GM12878 (cell line): ENCODE data around the gene CTIF. TPM values are rescaled to one million over a fixed set of nuclear protein-coding genes. Genes with fewer than 3 reads are reported as not detected.

Experiments
- ATAC-seq: fragments of 200-7000 bp; cut with Tn5 transposase; 3 replicates; pipeline ENCODE4 v1.9.1; 2020; ENCODE audit warnings: mild to moderate bottlenecking, moderate library complexity
- BruUV-seq: library from RNA; stranded (reverse); fragments of 400-500 nt; replicated peaks from 2 replicates; lab custom pipeline; 2021; lab: Mats Ljungman, UMichigan
- CTCF ChIA-PET: fragments of 300-600 bp; sonication (Branson Sonifier 250); formaldehyde crosslinking; extraction: SDS; loops from one replicate; lab custom pipeline; 2021; ENCODE audit warnings: inconsistent platforms; lab: Yijun Ruan, JAX
- POLR2A ChIA-PET: fragments of 350-600 bp; formaldehyde crosslinking; extraction: SDS; loops from one replicate; lab custom pipeline; 2021; ENCODE audit warnings: inconsistent platforms; lab: Charles Lee
- RAD21 ChIA-PET: fragments of 300-600 bp; sonication (Branson Sonifier 250); formaldehyde crosslinking; loops from one replicate; lab custom pipeline; 2023; ENCODE audit warnings: antibody characterized with exemption; ENCODE audit not compliant: unreplicated experiment; lab: Charles Lee
- SMC1A ChIA-PET: fragments of 300-600 bp; sonication (Branson Sonifier 250); formaldehyde crosslinking; loops from one replicate; lab custom pipeline; 2023; ENCODE audit not compliant: unreplicated experiment, uncharacterized antibody; lab: Charles Lee
- DNase-seq: peaks from one replicate; pipeline ENCODE4 v3.0.0-alpha.2; 2011; ENCODE audit warnings: low read depth, low spot score
- FAIRE-seq: peaks from 3 replicates; lab custom pipeline; 2011; peaks lifted over from hg19 to GRCh38; lab: Jason Lieb, UNC
- H2AFZ ChIP-seq: 2 replicates; pipeline ENCODE4 v1.6.0; 2011; ENCODE audit warnings: low read depth, low read length, control low read depth; ENCODE audit not compliant: control insufficient read depth
- H3K27ac ChIP-seq: 2 replicates; pipeline ENCODE4 v1.5.1; 2011; ENCODE audit warnings: control low read depth; ENCODE audit not compliant: control insufficient read depth, insufficient read depth
- H3K27me3 ChIP-seq, 2 experiments: replicated peaks in 1 of 2; 2 replicates each; pipeline versions ENCODE4 v1.6.0 to v1.6.1; 2011; ENCODE audit warnings: low read length in 1 of 2; ENCODE audit not compliant: control insufficient read depth in 2 of 2, insufficient read depth in 2 of 2
- H3K36me3 ChIP-seq, 2 experiments: 2 replicates each; pipeline ENCODE4 v1.5.1; 2011; ENCODE audit warnings: low read length in 1 of 2; ENCODE audit not compliant: control insufficient read depth in 2 of 2, insufficient read depth in 2 of 2
- H3K4me1 ChIP-seq: 2 replicates; pipeline ENCODE4 v1.6.1; 2011; ENCODE audit warnings: mild to moderate bottlenecking, low read length, moderate library complexity, mixed read lengths; ENCODE audit not compliant: control insufficient read depth, insufficient read depth
- H3K4me2 ChIP-seq: 2 replicates; pipeline ENCODE4 v1.6.0; 2011; ENCODE audit warnings: control low read depth; ENCODE audit not compliant: control insufficient read depth, insufficient read depth
- H3K4me3 ChIP-seq: fragments of 200-600 bp; sonication (generic); 2 replicates; pipeline ENCODE4 v1.5.1; 2016
- H3K79me2 ChIP-seq: 2 replicates; pipeline ENCODE4 v1.6.0; 2011; ENCODE audit warnings: low read length; ENCODE audit not compliant: control insufficient read depth, insufficient read depth
- H3K9ac ChIP-seq: 2 replicates; pipeline ENCODE4 v1.8.0; 2011; ENCODE audit warnings: low read length, control low read depth, mixed read lengths; ENCODE audit not compliant: control insufficient read depth, insufficient read depth
- H3K9me3 ChIP-seq: replicated peaks from 3 replicates; pipeline ENCODE4 v1.5.1; 2011; ENCODE audit warnings: mild to moderate bottlenecking, low read length; ENCODE audit not compliant: control insufficient read depth, insufficient read depth
- H4K20me1 ChIP-seq: 2 replicates; pipeline ENCODE4 v1.6.0; 2011; ENCODE audit not compliant: control insufficient read depth, insufficient read depth
- BRCA1 ChIP-seq: IDR thresholded peaks from 2 replicates; pipeline ENCODE4 v1.6.1; 2011; ENCODE audit warnings: low read depth, low read length, improper control_type of control experiment
- CBX3 ChIP-seq: fragments of 200-600 bp; sonication (generic); IDR thresholded peaks from 2 replicates; pipeline ENCODE4 v1.6.1; 2016; ENCODE audit warnings: low read depth, borderline replicate concordance
- CREB1 ChIP-seq: IDR thresholded peaks from 2 replicates; pipeline ENCODE4 v1.6.1; 2012; ENCODE audit warnings: low read depth, mild to moderate bottlenecking, inconsistent platforms
- CREM ChIP-seq: IDR thresholded peaks from 2 replicates; pipeline ENCODE4 v1.6.1; 2014; ENCODE audit warnings: antibody characterized with exemption, low read depth
- EGR1 ChIP-seq, 2 experiments: IDR thresholded peaks; 1 replicate in 1 of 2; 2 replicates in 1 of 2; pipeline ENCODE4 v1.6.1; 2011 to 2012; ENCODE audit warnings: low read depth in 2 of 2, low read length in 2 of 2, borderline replicate concordance in 1 of 2, mild to moderate bottlenecking in 1 of 2, moderate library complexity in 1 of 2
- EP300 ChIP-seq, 2 experiments: fragments of 150-350 bp in 1 of 2; IDR thresholded peaks; 2 replicates each; pipeline ENCODE4 v1.6.1; 2011 to 2012; ENCODE audit warnings: low read depth in 2 of 2, low read length in 2 of 2, borderline replicate concordance in 1 of 2, improper control_type of control experiment in 1 of 2, inconsistent platforms in 1 of 2; ENCODE audit not compliant: control insufficient read depth in 1 of 2
- ETV6 ChIP-seq, 2 experiments: fragments of 450-650 bp in 1 of 2; IDR thresholded peaks in 1 of 2; conservative IDR thresholded peaks in 1 of 2; 2 replicates each; pipeline ENCODE4 v1.6.1; 2014; ENCODE audit warnings: antibody characterized with exemption in 1 of 2, borderline replicate concordance in 1 of 2, low read depth in 1 of 2, mild to moderate bottlenecking in 1 of 2, moderate library complexity in 1 of 2
- HDAC6 ChIP-seq: fragments of 200-600 bp; sonication (generic); IDR thresholded peaks from one replicate; pipeline ENCODE4 v1.8.0; 2017; ENCODE audit warnings: antibody characterized with exemption; ENCODE audit not compliant: unreplicated experiment
- NFIC ChIP-seq: IDR thresholded peaks from 2 replicates; pipeline ENCODE4 v1.6.1; 2012; ENCODE audit warnings: low read depth, mild to moderate bottlenecking, inconsistent platforms, low read length, moderate library complexity
- NFYB ChIP-seq: IDR thresholded peaks from 2 replicates; pipeline ENCODE4 v1.6.1; 2011; ENCODE audit warnings: low read depth, mild to moderate bottlenecking, low read length, improper control_type of control experiment, moderate library complexity; ENCODE audit not compliant: insufficient read depth
- PML ChIP-seq: IDR thresholded peaks from 2 replicates; pipeline ENCODE4 v1.6.1; 2012; ENCODE audit warnings: low read length, inconsistent platforms
- POLR2A ChIP-seq: IDR thresholded peaks from 2 replicates; pipeline ENCODE4 v1.6.1; 2011; ENCODE audit warnings: low read depth, mild to moderate bottlenecking, low read length
- RBBP5 ChIP-seq: fragments of 200-600 bp; sonication (generic); conservative IDR thresholded peaks from 2 replicates; pipeline ENCODE4 v1.6.1; 2016
- SMARCA5 ChIP-seq: fragments of 450-650 bp; IDR thresholded peaks from 2 replicates; pipeline ENCODE4 v1.6.1; 2017; ENCODE audit warnings: mild to moderate bottlenecking
- STAT3 ChIP-seq: IDR thresholded peaks from 2 replicates; pipeline ENCODE4 v1.6.1; 2011; ENCODE audit warnings: low read depth, low read length, improper control_type of control experiment
- TBL1XR1 ChIP-seq: IDR thresholded peaks from 2 replicates; pipeline ENCODE4 v1.6.1; 2012; ENCODE audit warnings: low read depth, low read length, improper control_type of control experiment
- WGBS: methylation state at CpG from one replicate; pipeline ENCODE4 v1.1.6; 2016; ENCODE audit warnings: low lambda C conversion rate; ENCODE audit not compliant: insufficient replicate concordance, insufficient coverage; ENCODE audit errors: missing lambda C conversion rate; 5-methylcytosine and 5-hydroxymethylcytosine counted together
- in situ Hi-C: fragments of 300-500 bp; cut with MboI; formaldehyde crosslinking; loops from 9 replicates; pipeline ENCODE4 v1.14.3; 2018; ENCODE audit warnings: mixed read lengths
- intact Hi-C: fragments of 100-400 bp; cut with micrococcal nuclease; formaldehyde crosslinking; loops from one replicate; pipeline ENCODE4 v1.14.2; 2022; ENCODE audit not compliant: unreplicated experiment
- polyA plus RNA-seq, 11 experiments: library from polyadenylated mRNA; depleted of rRNA in 4 of 11; unstranded in 6 of 11; stranded (reverse) in 5 of 11; fragments of >200 nt; fragmentation: Nextera tagmentation in 4 of 11; fragmentation: Illumina TruSeq in 1 of 11; extraction: Ambion mirVana in 4 of 11; extraction: Trizol in 1 of 11; gene quantifications; 1 replicate in 1 of 11; 2 replicates in 10 of 11; pipeline versions ENCODE4 v1.2.1 to v1.2.3, GENCODE V29; 2011 to 2016; ENCODE audit warnings: inconsistent platforms in 2 of 11, missing spikeins in 2 of 11, low read depth in 1 of 11
- total RNA-seq, 4 experiments: library from RNA; depleted of rRNA in 3 of 4; stranded (reverse); fragments of >200 nt in 3 of 4; fragmentation: Illumina TruSeq in 1 of 4; extraction: Trizol in 1 of 4; gene quantifications; 2 replicates each; pipeline versions ENCODE4 v1.2.1 to v1.2.3, GENCODE V29; 2013 to 2021
- TF ChIP-seq, protein P1 (sequence below): fragments of 450-650 bp; IDR thresholded peaks from 2 replicates; pipeline ENCODE4 v1.6.1; 2017; ENCODE audit warnings: borderline replicate concordance
- TF ChIP-seq, protein P2 (sequence below): fragments of 450-650 bp; IDR thresholded peaks from 2 replicates; pipeline ENCODE4 v1.6.1; 2017; ENCODE audit warnings: antibody characterized with exemption, mild to moderate bottlenecking, moderate library complexity
- TF ChIP-seq, protein P3 (sequence below): fragments of 450-650 bp; IDR thresholded peaks from 2 replicates; pipeline ENCODE4 v1.6.1; 2017; ENCODE audit warnings: low read depth, mild to moderate bottlenecking, moderate library complexity

CTIF gene
- total and polyA plus RNA-seq, 10 of the 15 experiments (the other 5 are each of a cell fraction or from before 2014, with no cell fraction given) = 0.06 to 11.6 (median 2.5) TPM

DNA sequence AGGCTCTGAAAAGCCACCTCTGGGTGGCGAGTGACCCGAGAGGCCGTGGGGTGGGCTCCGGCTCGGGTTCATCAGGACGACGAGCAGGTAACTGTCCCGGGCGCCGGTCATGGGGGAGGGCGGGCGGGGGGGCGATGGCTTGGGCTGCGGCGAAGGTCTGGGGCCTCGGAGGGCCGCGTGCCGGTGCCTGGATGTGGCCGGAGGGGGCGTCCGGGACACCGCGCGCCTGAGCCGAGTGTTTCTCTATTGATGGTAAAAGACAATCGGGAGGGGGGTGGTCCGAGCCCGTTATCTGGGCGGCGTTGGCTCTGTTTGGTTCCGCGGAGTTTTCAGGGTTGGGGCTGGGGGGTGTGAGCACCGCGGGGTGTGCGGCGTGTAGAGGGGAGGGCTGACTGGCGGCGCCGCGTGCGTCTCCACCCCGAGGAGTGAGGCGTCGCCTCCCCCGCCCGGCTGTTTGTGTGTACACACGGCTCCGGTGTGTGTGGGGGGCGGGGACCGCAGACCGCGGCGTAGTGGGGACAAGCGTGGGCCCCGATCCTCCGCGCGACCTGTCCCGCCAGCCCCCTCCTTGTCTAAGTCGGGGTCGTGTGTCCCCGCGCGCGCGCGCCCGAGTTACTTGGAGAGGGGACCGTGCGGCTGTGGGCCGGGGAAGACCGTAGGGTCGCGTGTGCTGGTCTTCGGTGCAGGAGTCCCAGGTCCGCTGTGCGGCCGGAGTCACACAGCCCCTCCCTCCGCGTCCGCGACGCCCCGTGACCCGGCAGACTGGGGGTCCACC, 1.6 kb downstream of the CTIF start:
- DNase-seq (no peak), FAIRE-seq (no peak), ATAC-seq (peak; percentile 66)
- under 1% methylated on average over 56 of the region's 86 CpGs for WGBS
- H3K9me3 ChIP-seq = no peaks in the 10 kb centered on the region
- CTCF ChIA-PET = no interaction called here
- H3K9ac ChIP-seq = no peak overlapping the region
- SMC1A ChIA-PET = no interaction called here
- H3K27ac ChIP-seq = no peak overlapping the region
- H3K4me3 ChIP-seq = peak overlapping the region; percentile 96
- in situ Hi-C loops (no loop called here), intact Hi-C loops (no loop called here)
- H3K36me3 ChIP-seq = no peaks in the 10 kb centered on the region
- H3K27me3 ChIP-seq = no peaks in the 10 kb centered on the region; a peak in 1 of 4 replicates
- H3K79me2 ChIP-seq = no peaks in the 10 kb centered on the region
- no peaks in the 10 kb centered on the region for H4K20me1 ChIP-seq
- BruUV-seq = no TSS peak
- H3K4me2 ChIP-seq = peak overlapping the region; percentile 99
- no peak overlapping the region; the same call in 1 of the 2 replicates for H2AFZ ChIP-seq
- no peaks in the 10 kb centered on the region; the same call in 1 of the 2 replicates for H3K4me1 ChIP-seq
- POLR2A ChIA-PET = no interaction called here
- RAD21 ChIA-PET = no interaction called here
- TF ChIP-seq CBX3 = no peak
- no peak for TF ChIP-seq NFYB
- no peak for TF ChIP-seq TBL1XR1
- TF ChIP-seq RBBP5 = no peak
- no peak for TF ChIP-seq PML
- no peak for TF ChIP-seq BRCA1
- no peak for TF ChIP-seq SMARCA5
- no peak for TF ChIP-seq POLR2A
- TF ChIP-seq, protein P1, sequence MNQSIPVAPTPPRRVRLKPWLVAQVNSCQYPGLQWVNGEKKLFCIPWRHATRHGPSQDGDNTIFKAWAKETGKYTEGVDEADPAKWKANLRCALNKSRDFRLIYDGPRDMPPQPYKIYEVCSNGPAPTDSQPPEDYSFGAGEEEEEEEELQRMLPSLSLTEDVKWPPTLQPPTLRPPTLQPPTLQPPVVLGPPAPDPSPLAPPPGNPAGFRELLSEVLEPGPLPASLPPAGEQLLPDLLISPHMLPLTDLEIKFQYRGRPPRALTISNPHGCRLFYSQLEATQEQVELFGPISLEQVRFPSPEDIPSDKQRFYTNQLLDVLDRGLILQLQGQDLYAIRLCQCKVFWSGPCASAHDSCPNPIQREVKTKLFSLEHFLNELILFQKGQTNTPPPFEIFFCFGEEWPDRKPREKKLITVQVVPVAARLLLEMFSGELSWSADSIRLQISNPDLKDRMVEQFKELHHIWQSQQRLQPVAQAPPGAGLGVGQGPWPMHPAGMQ = no peak
- no peak for TF ChIP-seq NFIC
- TF ChIP-seq CREB1 = 0 out of 2 replicates have a peak, but pooled peaks have one; percentile 13
- no peak for TF ChIP-seq ETV6 (conservative IDR thresholded peaks at IDR 0.05 in 1 of 2, IDR thresholded peaks at IDR 0.05 in 1 of 2; ENCODE audit: borderline replicate concordance in 1 of 2, low read depth in 1 of 2)
- TF ChIP-seq EP300 (IDR thresholded peaks at IDR 0.05; ENCODE audit: borderline replicate concordance in 1 of 2, control insufficient read depth in 1 of 2, low read depth in 2 of 2, low read length in 2 of 2) = no peak
- TF ChIP-seq, protein P2, sequence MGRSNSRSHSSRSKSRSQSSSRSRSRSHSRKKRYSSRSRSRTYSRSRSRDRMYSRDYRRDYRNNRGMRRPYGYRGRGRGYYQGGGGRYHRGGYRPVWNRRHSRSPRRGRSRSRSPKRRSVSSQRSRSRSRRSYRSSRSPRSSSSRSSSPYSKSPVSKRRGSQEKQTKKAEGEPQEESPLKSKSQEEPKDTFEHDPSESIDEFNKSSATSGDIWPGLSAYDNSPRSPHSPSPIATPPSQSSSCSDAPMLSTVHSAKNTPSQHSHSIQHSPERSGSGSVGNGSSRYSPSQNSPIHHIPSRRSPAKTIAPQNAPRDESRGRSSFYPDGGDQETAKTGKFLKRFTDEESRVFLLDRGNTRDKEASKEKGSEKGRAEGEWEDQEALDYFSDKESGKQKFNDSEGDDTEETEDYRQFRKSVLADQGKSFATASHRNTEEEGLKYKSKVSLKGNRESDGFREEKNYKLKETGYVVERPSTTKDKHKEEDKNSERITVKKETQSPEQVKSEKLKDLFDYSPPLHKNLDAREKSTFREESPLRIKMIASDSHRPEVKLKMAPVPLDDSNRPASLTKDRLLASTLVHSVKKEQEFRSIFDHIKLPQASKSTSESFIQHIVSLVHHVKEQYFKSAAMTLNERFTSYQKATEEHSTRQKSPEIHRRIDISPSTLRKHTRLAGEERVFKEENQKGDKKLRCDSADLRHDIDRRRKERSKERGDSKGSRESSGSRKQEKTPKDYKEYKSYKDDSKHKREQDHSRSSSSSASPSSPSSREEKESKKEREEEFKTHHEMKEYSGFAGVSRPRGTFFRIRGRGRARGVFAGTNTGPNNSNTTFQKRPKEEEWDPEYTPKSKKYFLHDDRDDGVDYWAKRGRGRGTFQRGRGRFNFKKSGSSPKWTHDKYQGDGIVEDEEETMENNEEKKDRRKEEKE = no peak
- TF ChIP-seq, protein P3, sequence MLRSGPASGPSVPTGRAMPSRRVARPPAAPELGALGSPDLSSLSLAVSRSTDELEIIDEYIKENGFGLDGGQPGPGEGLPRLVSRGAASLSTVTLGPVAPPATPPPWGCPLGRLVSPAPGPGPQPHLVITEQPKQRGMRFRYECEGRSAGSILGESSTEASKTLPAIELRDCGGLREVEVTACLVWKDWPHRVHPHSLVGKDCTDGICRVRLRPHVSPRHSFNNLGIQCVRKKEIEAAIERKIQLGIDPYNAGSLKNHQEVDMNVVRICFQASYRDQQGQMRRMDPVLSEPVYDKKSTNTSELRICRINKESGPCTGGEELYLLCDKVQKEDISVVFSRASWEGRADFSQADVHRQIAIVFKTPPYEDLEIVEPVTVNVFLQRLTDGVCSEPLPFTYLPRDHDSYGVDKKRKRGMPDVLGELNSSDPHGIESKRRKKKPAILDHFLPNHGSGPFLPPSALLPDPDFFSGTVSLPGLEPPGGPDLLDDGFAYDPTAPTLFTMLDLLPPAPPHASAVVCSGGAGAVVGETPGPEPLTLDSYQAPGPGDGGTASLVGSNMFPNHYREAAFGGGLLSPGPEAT = no peak
- no peak for TF ChIP-seq STAT3
- 0 out of 3 replicates have a peak, but pooled peaks of 1 of the 2 experiments have one; percentile 35 for TF ChIP-seq EGR1 (IDR thresholded peaks at IDR 0.05; ENCODE audit: borderline replicate concordance in 1 of 2, low read depth in 2 of 2, low read length in 2 of 2)
- TF ChIP-seq CREM = 0 out of 2 replicates have a peak, but pooled peaks have one; percentile 11
- peak; percentile 86 for TF ChIP-seq HDAC6
